HL-60 (cell line): Measurements from ENCODE around the gene ADAMTS2.

ENCODE experiments used
- GABPA ChIP-seq: IDR thresholded peaks from 2 replicates; pipeline ENCODE4 v1.6.1; 2012; ENCODE audit warnings: low read depth
- TF ChIP-seq, protein P1 (sequence below): IDR thresholded peaks from one replicate; pipeline ENCODE4 v1.5.1; 2011; ENCODE audit warnings: low read length, control low read depth, inconsistent platforms; ENCODE audit not compliant: insufficient read depth
- TF ChIP-seq, protein P2 (sequence below): IDR thresholded peaks from 2 replicates; pipeline ENCODE4 v1.6.1; 2012; ENCODE audit warnings: low read depth; ENCODE audit not compliant: insufficient replicate concordance

DNA sequence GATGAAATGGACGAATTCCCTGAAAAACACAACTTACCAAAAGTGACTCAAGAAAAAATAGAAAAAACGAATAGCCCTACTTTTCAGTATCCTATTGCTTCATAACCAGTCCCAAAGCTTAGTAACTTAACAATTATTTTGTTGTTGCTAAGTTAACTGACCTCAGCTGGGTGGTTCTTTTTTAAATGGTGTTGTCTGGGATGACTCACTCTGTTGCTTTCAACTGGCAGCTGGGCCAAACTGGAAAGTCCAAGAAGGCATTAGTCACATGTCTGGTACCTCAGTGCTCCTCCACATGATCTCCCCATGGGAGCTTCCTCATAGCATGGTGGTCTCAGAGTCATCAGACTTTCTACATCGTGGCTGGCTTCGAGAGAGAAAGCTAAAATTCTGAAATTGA lies 47.8 kb upstream of the ADAMTS2 start:
- TF ChIP-seq, protein P1, sequence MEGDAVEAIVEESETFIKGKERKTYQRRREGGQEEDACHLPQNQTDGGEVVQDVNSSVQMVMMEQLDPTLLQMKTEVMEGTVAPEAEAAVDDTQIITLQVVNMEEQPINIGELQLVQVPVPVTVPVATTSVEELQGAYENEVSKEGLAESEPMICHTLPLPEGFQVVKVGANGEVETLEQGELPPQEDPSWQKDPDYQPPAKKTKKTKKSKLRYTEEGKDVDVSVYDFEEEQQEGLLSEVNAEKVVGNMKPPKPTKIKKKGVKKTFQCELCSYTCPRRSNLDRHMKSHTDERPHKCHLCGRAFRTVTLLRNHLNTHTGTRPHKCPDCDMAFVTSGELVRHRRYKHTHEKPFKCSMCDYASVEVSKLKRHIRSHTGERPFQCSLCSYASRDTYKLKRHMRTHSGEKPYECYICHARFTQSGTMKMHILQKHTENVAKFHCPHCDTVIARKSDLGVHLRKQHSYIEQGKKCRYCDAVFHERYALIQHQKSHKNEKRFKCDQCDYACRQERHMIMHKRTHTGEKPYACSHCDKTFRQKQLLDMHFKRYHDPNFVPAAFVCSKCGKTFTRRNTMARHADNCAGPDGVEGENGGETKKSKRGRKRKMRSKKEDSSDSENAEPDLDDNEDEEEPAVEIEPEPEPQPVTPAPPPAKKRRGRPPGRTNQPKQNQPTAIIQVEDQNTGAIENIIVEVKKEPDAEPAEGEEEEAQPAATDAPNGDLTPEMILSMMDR = no peak
- TF ChIP-seq, protein P2, sequence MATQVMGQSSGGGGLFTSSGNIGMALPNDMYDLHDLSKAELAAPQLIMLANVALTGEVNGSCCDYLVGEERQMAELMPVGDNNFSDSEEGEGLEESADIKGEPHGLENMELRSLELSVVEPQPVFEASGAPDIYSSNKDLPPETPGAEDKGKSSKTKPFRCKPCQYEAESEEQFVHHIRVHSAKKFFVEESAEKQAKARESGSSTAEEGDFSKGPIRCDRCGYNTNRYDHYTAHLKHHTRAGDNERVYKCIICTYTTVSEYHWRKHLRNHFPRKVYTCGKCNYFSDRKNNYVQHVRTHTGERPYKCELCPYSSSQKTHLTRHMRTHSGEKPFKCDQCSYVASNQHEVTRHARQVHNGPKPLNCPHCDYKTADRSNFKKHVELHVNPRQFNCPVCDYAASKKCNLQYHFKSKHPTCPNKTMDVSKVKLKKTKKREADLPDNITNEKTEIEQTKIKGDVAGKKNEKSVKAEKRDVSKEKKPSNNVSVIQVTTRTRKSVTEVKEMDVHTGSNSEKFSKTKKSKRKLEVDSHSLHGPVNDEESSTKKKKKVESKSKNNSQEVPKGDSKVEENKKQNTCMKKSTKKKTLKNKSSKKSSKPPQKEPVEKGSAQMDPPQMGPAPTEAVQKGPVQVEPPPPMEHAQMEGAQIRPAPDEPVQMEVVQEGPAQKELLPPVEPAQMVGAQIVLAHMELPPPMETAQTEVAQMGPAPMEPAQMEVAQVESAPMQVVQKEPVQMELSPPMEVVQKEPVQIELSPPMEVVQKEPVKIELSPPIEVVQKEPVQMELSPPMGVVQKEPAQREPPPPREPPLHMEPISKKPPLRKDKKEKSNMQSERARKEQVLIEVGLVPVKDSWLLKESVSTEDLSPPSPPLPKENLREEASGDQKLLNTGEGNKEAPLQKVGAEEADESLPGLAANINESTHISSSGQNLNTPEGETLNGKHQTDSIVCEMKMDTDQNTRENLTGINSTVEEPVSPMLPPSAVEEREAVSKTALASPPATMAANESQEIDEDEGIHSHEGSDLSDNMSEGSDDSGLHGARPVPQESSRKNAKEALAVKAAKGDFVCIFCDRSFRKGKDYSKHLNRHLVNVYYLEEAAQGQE = no peak
- no peak for TF ChIP-seq GABPA
